SHP77 (cell line): Measurements from ENCODE around the gene PSORS1C1.
A peak's percentile ranks its signal among the peaks of the same experiment; 100 is the strongest.

ENCODE experiments used
- DNase-seq, 2 experiments: peaks; one replicate each; lab custom pipeline; 2025; lab: John Stamatoyannopoulos, UW

PSORS1C1 gene

GRCh38 chr6:31126396-31127175, 12.0 kb downstream of the PSORS1C1 start:
- DNase-seq, result no peak

DNA sequence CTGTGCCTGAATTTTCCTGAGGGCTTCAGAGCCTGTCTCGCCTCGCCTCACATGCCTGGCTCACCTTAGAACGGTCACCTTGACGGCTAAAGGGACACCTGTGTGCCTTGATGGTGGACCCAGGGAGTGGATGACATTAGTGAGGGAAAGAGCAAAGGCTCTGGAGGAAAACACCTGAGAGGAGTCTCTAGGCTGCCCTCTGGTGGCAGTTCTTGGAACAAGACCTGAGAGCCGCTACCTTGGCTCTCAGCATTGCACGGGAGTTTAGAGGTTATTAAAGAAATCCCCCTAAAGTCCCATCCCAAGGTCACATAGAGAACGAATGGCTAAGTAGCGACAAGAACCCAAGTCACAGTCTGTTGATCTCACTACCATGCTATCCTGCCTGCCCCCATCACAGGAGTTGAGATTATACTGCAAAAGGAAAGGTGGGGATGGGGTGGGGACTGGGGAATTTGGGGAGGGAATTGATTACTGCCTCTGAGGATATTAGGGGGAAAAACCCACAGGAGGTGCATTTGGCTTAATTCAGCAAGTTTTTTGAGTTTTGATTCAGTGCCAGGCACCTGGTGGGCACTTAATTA, 13.6 kb downstream of the PSORS1C1 start:
- peak in 1 of 2 experiments; percentile 36 for DNase-seq

DNA sequence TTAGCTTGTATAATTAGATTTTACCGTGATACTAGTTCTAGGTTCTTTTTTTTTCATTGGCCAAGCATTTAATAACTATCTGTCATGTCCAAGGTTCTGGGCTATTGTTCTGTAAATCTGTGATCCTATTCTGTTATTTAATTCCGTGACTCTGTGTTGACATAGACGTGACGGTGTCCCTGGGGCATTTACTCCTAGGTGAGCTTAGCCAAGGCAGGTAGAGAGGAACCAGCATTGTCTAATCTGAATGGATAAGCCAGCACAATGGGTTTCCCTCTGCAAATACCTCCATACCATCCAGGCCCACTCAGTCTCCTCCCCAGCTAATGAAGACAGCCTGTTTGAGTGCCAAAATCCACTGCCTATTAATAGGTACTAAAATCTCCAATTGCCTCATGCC, 14.5 kb downstream of the PSORS1C1 start:
- DNase-seq, result no peak

DNA sequence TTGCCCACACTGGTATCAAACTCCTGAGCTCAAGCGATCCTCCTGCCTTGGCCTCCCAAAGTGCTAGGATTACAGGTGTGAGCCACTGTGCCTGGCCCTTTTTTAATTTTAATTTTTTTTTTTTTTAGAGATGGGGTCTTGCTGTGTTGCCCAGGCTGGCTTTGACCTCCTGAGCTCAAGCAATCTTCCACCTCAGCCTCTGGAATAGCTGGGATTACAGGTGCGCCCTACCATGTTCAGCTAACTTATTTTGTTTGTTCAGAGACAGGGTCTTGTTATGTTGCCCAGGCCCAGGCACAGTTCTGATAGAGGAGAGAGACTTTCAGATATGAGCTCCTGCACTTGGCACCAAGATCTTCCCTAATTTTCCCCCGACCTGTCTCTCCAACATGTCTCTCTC, 16.2 kb downstream of the PSORS1C1 start:
- no peak for DNase-seq

DNA sequence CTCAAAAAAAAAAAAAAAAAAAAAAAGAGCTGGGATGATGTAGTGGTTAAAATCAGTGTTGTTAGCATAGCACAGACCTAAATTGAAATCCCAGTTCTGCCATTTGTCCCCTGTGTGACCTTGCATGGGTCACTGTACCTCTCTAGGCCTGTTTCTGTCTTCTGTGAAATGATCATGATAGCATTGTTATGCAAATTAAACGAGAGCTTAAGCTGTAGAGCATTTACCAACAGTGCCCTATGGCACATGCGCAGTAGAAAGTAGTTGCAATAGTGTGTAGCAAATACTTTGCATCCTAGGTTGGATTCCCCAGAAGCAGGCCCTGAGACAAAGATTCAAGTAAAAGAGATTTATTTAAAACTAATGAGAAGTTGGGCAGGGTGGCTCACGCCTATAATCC, 17.0 kb downstream of the PSORS1C1 start:
- no peak for DNase-seq

DNA sequence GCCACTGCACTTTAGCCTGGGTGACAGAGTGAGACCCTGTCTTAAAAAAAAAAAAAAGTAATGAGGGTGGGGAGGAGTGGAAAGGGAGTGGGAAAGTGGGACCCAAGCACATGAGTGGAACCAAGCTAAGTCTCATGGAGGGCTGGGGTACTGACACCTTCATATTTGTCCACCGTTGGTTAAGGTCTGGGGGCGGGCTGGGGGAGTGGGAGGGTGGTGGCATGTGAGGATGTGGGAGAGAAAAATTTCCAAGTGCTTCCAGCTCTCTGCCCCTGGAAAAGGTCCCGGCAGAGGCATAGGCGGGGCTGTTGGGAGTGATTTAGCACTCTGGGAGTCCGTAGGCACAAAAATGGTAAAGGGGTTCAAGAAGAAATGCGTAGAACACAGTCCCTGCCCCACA, 18.2 kb downstream of the PSORS1C1 start:
- DNase-seq, result no peak

GRCh38 chr6:31135710-31136109, 21.1 kb downstream of the PSORS1C1 start:
- DNase-seq, result no peak

DNA sequence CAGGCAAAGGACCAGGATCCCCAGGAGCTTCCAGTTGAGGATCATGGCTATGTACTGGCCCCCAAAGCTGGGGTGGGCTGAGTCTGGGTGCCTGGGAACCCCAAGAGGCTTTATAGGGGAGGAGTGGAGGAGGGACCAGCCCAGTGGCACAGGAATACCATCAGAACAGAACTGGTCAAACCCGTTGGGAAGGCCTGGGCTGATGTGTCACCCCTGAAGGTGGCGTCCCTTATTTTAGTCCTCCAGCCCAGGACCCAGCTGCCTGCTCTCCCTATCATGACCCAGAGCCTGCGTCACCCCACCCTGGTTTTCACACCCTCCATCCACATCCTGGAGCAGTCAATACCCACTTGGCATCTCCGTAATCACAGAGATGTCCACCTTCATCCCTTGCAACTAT, 24.4 kb downstream of the PSORS1C1 start, which contains the start of gene PSORS1C2:
TSS of gene PSORS1C2 (minus strand) at position 85 of the 400 bp plus-strand sequence. CDS start at position 45, 40 bp downstream.
- DNase-seq, result no peak

- no peak for DNase-seq
These were observed 25.0 kb downstream of the PSORS1C1 start for GRCh38 chr6:31139599-31139998.

DNA sequence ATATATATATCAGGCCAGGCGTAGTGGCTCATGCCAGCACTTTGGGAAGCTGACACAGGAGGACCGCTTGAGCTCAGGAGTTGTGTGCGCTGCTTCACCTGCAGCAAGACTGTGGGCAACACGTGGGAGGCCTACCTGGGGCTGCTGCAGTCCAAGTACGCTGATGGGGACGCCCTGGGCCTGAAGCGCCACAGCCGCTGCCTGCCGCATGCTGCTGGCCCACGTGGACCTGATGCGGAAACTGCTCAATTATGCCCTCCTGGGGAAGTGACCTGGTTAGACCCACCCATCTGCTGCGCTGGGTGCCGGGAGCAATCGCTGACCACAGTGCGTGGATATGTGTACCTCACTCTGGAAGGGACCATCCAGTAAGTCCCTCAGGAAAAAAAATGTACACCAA, 26.0 kb downstream of the PSORS1C1 start:
- no peak for DNase-seq

DNA sequence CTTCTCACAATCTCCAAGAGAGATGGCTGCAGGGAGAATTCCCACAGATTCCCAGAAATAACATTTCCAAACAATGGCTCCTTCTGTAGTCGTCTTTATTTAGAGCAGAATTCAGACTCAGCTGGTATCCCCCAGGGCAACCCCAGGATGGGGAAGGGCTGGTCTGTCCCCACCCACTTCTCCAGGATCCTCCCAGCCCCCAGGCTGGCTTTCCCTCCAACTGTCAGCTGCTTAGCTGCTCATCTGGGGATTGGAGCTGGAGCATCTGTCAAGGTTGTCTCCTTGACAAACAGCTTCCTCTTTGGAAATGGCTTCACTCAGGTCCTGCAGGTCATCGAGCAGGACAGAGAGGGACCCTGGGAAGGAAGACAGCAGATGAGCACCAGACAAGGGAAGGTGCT, 27.8 kb downstream of the PSORS1C1 start:
- DNase-seq, result no peak

- no peak for DNase-seq
These were observed 28.5 kb downstream of the PSORS1C1 start for GRCh38 chr6:31143148-31143547.

DNA sequence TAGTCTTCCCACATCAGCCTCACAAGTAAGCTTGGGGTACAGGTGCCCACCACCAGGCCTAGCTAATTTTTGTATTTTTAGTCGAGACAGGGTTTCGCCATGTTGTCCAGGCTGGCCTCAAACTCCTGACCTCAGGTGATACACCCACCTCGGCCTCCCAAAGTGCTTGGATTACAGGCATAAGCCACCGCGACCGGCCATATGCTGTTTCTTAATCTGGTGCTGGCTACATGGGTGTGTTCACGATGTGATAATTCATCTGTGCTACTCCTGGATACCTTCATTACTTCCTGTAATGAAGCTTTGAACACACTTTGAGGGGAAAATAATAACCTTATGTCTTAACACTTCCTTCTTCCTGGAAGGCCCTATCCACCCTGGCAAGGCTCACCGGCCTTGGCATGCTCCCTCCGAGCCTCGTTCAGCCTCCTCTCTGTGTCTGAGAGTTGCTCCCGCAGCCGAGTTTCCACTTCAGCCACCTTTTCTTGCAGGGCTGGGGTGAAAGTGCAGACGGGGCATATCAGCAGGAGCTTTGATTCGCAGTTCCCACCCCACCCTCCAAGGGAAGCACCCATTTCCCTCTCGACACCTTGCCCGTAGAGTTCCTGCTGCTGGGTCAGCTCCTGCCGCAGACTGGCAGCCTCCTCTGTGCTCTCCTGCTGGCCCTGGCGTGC, 29.8 kb downstream of the PSORS1C1 start:
- DNase-seq, result no peak

GRCh38 chr6:31144970-31145340, 30.4 kb downstream of the PSORS1C1 start:
- no peak for DNase-seq

DNA sequence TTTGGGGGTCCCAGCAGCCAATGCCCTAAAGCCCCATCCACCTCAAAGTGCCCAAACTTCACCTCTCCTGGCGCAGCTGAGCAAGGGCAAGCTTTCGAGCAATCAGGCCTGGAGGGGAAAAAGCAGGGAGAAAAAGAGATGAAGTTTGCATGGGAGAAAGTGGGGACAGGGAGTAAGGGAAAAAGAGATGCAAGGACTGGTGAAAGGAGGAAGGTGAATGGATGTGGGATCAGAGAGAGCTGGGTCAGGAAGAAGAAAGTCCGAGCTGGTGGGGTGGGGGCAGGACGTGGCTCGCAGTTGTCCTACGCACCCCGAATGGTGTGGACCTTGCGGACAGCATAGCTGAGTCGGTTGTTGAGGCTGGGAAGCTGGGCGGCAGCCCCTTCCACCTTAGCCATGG, 30.8 kb downstream of the PSORS1C1 start:
- DNase-seq, result no peak

DNA sequence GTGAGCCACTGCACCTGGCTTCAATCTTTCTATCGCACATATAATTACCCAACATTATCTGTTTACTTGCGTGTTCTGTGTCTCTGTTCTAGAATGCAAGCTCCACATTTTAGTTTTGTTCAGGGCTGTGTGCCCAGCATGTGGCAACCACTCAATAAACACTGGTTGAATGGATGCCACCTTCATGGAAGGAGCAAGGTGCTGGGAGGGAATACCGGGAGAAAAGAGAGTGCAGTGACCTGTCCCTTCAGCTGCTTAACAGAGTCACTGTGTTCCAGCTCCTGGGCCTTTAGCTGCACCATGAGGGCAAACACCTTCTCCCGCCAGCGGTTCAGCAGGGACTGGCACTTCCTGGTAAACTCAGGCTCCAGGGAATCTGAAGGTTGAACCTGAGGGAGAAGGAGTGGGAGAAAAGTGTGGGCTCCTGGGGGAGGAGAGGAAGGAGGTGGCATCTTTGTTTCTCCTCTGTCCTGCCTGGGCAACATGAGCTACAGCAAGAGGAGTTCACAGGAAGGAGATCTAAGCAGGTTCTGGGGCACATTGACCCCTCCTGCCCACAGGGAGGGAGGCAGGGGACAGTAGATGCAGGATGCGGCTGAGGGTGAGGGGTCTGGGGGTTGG, 35.3 kb downstream of the PSORS1C1 start:
- no peak for DNase-seq

- DNase-seq, result no peak
These were observed 38.2 kb downstream of the PSORS1C1 start for GRCh38 chr6:31152781-31153180.

DNA sequence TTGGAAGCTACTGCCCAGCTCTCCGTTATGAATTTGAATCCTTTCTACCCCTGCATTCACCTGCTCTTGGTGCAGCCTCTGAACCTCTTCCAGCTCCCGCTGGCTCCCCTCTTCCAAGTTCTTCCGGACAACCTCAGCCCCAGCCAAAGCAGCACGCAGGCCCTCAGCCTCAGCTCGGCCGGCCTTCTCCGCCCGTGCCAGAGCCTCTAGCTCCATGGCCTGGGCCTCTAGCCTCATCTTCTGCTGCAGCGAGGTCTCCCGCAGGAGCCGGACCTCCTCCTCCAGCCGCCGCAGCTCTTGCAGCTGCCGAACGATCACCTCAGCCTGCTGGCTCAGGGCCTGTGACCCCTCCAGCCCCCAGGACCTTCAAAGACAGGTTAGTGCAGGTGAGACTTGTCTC, 39.8 kb downstream of the PSORS1C1 start:
- no peak for DNase-seq

GRCh38 chr6:31156641-31157040, 42.0 kb downstream of the PSORS1C1 start:
- DNase-seq, result no peak

- no peak for DNase-seq
These were observed 43.0 kb downstream of the PSORS1C1 start, which contains the start of gene CCHCR1 for GRCh38 chr6:31157513-31158139. TSS of gene CCHCR1 (minus strand) at chr6:31157802. CDS start at chr6:31157600, 202 bp downstream.

DNA sequence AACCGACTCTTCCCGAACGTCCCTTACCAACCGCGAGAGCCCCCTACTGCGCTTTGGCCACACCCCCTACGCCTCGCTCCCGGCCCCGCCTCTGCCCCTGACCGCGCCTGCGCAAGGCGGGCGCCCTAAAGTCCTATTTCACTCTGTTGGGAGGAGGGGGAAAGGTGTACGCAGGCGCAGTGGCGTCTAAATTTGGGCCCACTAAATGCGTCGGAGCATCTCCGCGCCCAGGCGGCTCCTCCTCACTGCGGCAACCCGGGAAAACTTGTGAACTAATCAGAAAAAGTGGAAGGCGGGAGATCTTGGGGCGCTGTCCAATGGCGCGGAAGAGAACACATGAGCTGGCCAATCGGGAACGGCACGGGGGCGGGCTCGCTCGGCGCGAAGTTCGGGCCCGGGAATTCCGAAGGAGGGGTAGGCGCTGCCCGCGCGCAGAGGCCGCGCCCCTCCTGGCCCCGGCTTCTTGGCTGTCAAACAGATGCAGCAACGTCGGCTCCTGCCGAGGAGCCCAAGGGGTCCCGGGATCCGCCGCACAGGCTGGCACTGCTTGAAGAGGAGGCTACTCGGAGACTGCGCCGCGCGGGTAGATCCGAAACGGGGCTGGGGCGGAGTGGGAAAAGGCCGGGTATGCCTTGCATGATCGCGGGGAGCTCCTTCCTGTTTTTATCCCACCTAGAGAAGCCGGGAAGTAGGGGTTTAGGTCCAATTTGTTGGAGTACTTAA, 43.7 kb downstream of the PSORS1C1 start, which contains the start of gene TCF19:
TSS of gene TCF19 (plus strand) at position 450 of the 723 bp plus-strand sequence. CDS start 881 bp downstream, outside the sequence.
- peak; percentile 96 to 98 for DNase-seq
